RWPE1 (cell line): Measurements from ENCODE around the gene ISLR.

Experiments used
- CTCF ChIA-PET: fragments of 350-600 bp; sonication (Branson Sonifier 250); formaldehyde crosslinking; extraction: SDS; loops from one replicate; lab custom pipeline; 2021; lab: Yijun Ruan, JAX
- POLR2A ChIA-PET: fragments of 400-600 bp; formaldehyde crosslinking; extraction: SDS; loops from one replicate; lab custom pipeline; 2020; ENCODE audit warnings: antibody characterized with exemption; ENCODE audit not compliant: low non-redundant PET; lab: Yijun Ruan, JAX
- DNase-seq: peaks from one replicate; pipeline ENCODE4 v3.0.0; 2012; ENCODE audit warnings: low spot score
- H3K27ac ChIP-seq: fragments of 450-650 bp; 2 replicates; pipeline ENCODE4 v1.5.1; 2017
- TF ChIP-seq, protein P1 (sequence below): fragments of 450-650 bp; conservative IDR thresholded peaks from 2 replicates; pipeline ENCODE4 v1.5.1; 2017; ENCODE audit warnings: low read depth, mild to moderate bottlenecking

The ISLR gene

GRCh38 chr15:74170875-74171578 is 2.5 kb upstream of the ISLR start:
- no peak overlapping the region for H3K27ac ChIP-seq
- ChIA-PET CTCF (interaction anchor here (0.6 kb wide), 1 partner anchor 1237 kb away, joined by 3 read pairs; no protein-coding TSS in a partner anchor), POLR2A (no interaction called here)
- TF ChIP-seq, protein P1, sequence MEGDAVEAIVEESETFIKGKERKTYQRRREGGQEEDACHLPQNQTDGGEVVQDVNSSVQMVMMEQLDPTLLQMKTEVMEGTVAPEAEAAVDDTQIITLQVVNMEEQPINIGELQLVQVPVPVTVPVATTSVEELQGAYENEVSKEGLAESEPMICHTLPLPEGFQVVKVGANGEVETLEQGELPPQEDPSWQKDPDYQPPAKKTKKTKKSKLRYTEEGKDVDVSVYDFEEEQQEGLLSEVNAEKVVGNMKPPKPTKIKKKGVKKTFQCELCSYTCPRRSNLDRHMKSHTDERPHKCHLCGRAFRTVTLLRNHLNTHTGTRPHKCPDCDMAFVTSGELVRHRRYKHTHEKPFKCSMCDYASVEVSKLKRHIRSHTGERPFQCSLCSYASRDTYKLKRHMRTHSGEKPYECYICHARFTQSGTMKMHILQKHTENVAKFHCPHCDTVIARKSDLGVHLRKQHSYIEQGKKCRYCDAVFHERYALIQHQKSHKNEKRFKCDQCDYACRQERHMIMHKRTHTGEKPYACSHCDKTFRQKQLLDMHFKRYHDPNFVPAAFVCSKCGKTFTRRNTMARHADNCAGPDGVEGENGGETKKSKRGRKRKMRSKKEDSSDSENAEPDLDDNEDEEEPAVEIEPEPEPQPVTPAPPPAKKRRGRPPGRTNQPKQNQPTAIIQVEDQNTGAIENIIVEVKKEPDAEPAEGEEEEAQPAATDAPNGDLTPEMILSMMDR = no peak
- DNase-seq = no peak

DNA sequence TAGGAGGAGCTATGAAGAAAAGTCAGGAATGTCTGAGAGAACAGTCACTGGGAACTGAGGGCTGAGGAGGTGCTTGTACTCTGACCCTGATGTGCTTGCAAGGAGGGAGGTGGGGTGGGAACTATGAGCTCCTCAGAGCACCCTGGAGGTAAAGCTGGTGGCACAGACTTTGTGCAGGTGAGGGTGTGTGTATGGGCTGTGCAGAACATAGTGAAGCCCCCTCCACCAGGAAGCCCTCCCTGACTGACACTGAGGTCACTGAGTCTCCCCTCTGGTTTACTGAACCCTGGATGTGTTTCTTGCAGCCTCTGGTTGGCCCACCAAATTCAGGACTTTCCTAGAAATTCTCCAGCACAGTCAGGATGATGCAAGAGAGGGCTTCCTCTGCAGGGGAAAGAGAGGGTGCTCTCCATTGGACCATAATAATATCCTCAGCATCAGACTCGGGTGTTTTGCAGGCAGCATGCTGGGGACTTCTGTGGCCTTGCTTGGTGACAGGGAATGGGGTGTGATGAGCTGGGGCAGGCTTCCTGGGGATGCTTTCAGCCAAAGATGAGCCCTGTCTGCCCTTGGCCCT is 1.5 kb upstream of the ISLR start:
- no peak overlapping the region for H3K27ac ChIP-seq
- ChIA-PET POLR2A (no interaction called here), CTCF (interaction anchor here (0.6 kb wide), 2 partner anchors 43 to 50 kb away, joined by 3 to 4 read pairs; no protein-coding TSS in a partner anchor)
- TF ChIP-seq, protein P1 = no peak
- no peak for DNase-seq

- no peak overlapping the region for H3K27ac ChIP-seq
- ChIA-PET POLR2A (no interaction called here), CTCF (no interaction called here)
- TF ChIP-seq, protein P1 = no peak
- DNase-seq = no peak
Observed at GRCh38 chr15:74172701-74173379, 670 bp upstream of the ISLR start.

- POLR2A ChIA-PET = no interaction called here
Observed at GRCh38 chr15:74174219-74174957, 878 bp downstream of the ISLR start.

DNA sequence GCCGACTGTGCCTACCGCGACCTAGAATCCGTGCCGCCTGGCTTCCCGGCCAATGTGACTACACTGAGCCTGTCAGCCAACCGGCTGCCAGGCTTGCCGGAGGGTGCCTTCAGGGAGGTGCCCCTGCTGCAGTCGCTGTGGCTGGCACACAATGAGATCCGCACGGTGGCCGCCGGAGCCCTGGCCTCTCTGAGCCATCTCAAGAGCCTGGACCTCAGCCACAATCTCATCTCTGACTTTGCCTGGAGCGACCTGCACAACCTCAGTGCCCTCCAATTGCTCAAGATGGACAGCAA is 1.4 kb downstream of the ISLR start:
- POLR2A ChIA-PET = no interaction called here
- TF ChIP-seq, protein P1 = no peak
- CTCF ChIA-PET = no interaction called here

More at GRCh38 chr15:74174219-74174957, 878 bp downstream of the ISLR start:
- CTCF ChIA-PET = no interaction called here
- TF ChIP-seq, protein P1 = no peak
- DNase-seq = no peak
- no peak overlapping the region for H3K27ac ChIP-seq

More for the DNA sequence above, 1.4 kb downstream of the ISLR start:
- DNase-seq = no peak
- H3K27ac ChIP-seq = no peak overlapping the region
